Measurements from ENCODE around the gene SMPD2. TPM values are rescaled to one million over a fixed set of nuclear protein-coding genes. Genes with fewer than 3 reads are reported as not detected.
A peak's percentile ranks its signal among the peaks of the same experiment; 100 is the strongest.

SMPD2 gene
- total RNA-seq, 1 donor from 2014 or later: 9.1 TPM

DNA sequence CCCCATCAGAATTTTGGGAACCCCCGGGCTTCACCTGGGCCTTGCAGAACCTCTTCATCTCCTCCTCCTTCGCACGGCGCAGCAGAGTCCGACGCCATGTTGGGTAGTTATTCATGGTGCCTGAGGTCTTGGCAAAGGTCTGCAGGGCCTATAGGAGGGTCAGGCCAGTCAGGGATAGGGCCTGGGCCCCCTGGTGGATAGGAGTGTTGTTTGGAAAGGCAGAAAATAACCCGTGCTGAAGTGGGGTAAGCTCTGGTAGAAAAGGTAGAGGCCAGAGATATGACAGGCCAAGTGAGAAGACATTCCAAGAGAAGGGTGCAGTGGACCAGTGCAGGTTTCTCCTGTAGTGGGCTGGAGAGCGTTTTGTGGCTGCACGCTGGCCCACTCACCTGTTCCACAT is 4.9 kb downstream of the SMPD2 start:
- no peak for DNase-seq (ENCODE audit: low read depth)

DNA sequence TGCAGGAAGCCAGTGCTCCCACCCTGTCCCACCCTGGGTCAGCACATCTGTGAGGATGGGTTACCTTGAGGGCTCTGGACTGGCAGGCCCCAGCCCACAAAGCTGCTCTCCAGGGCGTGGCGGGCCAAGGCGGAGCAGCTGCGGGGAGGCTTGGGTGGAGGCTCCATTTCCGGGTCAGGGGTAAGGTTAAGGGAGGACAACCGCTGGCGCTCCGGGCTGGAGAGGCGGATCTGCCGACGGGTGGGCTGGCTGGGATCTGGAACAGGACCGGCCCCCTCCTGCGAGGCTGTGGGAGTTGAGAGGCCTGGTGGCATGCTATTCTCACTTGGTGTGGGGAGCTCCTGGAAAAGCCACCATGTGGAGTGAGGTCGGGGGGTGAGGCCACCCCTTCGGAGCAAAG is 5.5 kb downstream of the SMPD2 start:
- TF ChIP-seq, protein P1, sequence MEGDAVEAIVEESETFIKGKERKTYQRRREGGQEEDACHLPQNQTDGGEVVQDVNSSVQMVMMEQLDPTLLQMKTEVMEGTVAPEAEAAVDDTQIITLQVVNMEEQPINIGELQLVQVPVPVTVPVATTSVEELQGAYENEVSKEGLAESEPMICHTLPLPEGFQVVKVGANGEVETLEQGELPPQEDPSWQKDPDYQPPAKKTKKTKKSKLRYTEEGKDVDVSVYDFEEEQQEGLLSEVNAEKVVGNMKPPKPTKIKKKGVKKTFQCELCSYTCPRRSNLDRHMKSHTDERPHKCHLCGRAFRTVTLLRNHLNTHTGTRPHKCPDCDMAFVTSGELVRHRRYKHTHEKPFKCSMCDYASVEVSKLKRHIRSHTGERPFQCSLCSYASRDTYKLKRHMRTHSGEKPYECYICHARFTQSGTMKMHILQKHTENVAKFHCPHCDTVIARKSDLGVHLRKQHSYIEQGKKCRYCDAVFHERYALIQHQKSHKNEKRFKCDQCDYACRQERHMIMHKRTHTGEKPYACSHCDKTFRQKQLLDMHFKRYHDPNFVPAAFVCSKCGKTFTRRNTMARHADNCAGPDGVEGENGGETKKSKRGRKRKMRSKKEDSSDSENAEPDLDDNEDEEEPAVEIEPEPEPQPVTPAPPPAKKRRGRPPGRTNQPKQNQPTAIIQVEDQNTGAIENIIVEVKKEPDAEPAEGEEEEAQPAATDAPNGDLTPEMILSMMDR (conservative IDR thresholded peaks at IDR 0.05; ENCODE audit: low read depth, low read length): no peak
- no peak overlapping the region for H3K4me3 ChIP-seq (ENCODE audit: low read depth, low read length)
- DNase-seq (ENCODE audit: low read depth): no peak

More for the DNA sequence above, 4.9 kb downstream of the SMPD2 start:
- TF ChIP-seq, protein P1 (conservative IDR thresholded peaks at IDR 0.05; ENCODE audit: low read depth, low read length): peak; percentile 41
- H3K4me3 ChIP-seq (ENCODE audit: low read depth, low read length): no peak overlapping the region

DNA sequence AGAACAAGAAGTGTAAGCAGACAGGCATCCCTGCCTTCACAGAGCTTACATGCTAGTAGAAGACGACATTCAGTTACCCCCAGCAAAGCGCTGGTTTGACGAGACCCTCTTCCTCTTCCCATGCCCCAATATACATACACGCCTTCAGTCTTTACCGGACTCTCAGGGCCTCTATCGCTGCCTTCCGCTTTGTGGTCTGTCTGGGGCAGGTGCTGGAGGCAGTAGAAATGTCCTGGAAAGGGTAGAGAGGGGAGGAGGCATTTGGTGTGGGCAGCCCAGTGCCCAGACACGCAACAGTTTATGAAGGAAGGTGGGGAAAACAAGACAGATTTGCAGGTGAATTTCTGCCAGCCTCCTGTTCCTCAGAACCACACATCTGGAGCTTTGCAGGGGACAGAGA is 6.0 kb downstream of the SMPD2 start:
- TF ChIP-seq, protein P1 (conservative IDR thresholded peaks at IDR 0.05; ENCODE audit: low read depth, low read length): no peak
- no peak for DNase-seq (ENCODE audit: low read depth)
- H3K4me3 ChIP-seq (ENCODE audit: low read depth, low read length): no peak overlapping the region

DNA sequence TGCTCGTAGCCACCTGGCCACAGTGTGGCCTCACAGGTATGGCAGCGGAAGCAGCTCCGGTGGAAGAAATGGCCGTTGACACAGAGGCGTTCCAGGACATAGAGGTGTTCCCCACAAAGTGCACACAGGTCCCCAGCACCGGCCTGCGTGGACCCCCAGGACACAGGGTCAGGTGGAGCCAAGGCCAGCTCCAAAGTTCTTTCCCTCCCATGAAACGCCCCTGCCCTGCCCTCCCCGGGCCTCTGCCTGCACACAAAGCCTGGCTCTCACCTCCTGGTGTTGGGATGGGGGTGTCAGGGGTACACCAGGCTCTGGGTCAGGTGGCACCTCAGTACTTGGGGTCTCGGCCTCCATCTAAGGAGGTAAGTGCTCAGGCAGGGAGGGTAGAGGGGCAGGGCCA is 6.6 kb downstream of the SMPD2 start:
- no peak for DNase-seq (ENCODE audit: low read depth)
- no peak overlapping the region for H3K4me3 ChIP-seq (ENCODE audit: low read depth, low read length)
- TF ChIP-seq, protein P1 (conservative IDR thresholded peaks at IDR 0.05; ENCODE audit: low read depth, low read length): no peak

GRCh38 chr6:109447878-109448555 is 7.5 kb downstream of the SMPD2 start:
- H3K4me3 ChIP-seq (ENCODE audit: low read depth, low read length): no peak overlapping the region
- DNase-seq (ENCODE audit: low read depth): no peak
- TF ChIP-seq, protein P1 (conservative IDR thresholded peaks at IDR 0.05; ENCODE audit: low read depth, low read length): no peak

GRCh38 chr6:109448615-109449014 is 8.1 kb downstream of the SMPD2 start:
- DNase-seq (ENCODE audit: low read depth): no peak
- TF ChIP-seq, protein P1 (conservative IDR thresholded peaks at IDR 0.05; ENCODE audit: low read depth, low read length): no peak
- no peak overlapping the region for H3K4me3 ChIP-seq (ENCODE audit: low read depth, low read length)
